GM20431 (cell line): Measurements from ENCODE around the gene FRYL.

ENCODE experiments used
- in situ Hi-C: fragments of 300-500 bp; cut with MseI, MboI; formaldehyde crosslinking; loops from one replicate; pipeline ENCODE4 v1.15.0; 2020; ENCODE audit warnings: low sequenced_read_pairs; ENCODE audit not compliant: unreplicated experiment

Gene FRYL

GRCh38 chr4:48635310-48635709, 144.8 kb downstream of the FRYL start:
- in situ Hi-C loops, result no loop called here

GRCh38 chr4:48634688-48635308, 145.3 kb downstream of the FRYL start:
- in situ Hi-C loops, result no loop called here

GRCh38 chr4:48633657-48634056, 146.4 kb downstream of the FRYL start:
- in situ Hi-C loops, result no loop called here

GRCh38 chr4:48629458-48629857, 150.6 kb downstream of the FRYL start:
- in situ Hi-C loops, result no loop called here

GRCh38 chr4:48623182-48623780, 156.8 kb downstream of the FRYL start:
- in situ Hi-C loops, result no loop called here

- in situ Hi-C loops, result no loop called here
These were observed 159.2 kb downstream of the FRYL start for GRCh38 chr4:48620831-48621230.

- in situ Hi-C loops, result no loop called here
These were observed 160.0 kb downstream of the FRYL start for GRCh38 chr4:48620093-48620492.

GRCh38 chr4:48604527-48604926, 175.6 kb downstream of the FRYL start:
- in situ Hi-C loops, result no loop called here

- in situ Hi-C loops, result no loop called here
These were observed 176.0 kb downstream of the FRYL start for GRCh38 chr4:48604041-48604440.

GRCh38 chr4:48603366-48604003, 176.6 kb downstream of the FRYL start:
- in situ Hi-C loops, result no loop called here

- in situ Hi-C loops, result no loop called here
These were observed 177.3 kb downstream of the FRYL start for GRCh38 chr4:48602763-48603162.

GRCh38 chr4:48602222-48602621, 177.9 kb downstream of the FRYL start:
- in situ Hi-C loops, result no loop called here

- in situ Hi-C loops, result no loop called here
These were observed 183.7 kb downstream of the FRYL start for GRCh38 chr4:48596336-48596735.

GRCh38 chr4:48594180-48594579, 185.9 kb downstream of the FRYL start:
- in situ Hi-C loops, result no loop called here

- in situ Hi-C loops, result no loop called here
These were observed 188.7 kb downstream of the FRYL start for GRCh38 chr4:48591372-48591771.

GRCh38 chr4:48590884-48591283, 189.2 kb downstream of the FRYL start:
- in situ Hi-C loops, result no loop called here

- in situ Hi-C loops, result no loop called here
These were observed 191.0 kb downstream of the FRYL start for GRCh38 chr4:48589098-48589445.

GRCh38 chr4:48588230-48589097, 191.6 kb downstream of the FRYL start:
- in situ Hi-C loops, result no loop called here

- in situ Hi-C loops, result no loop called here
These were observed 194.7 kb downstream of the FRYL start for GRCh38 chr4:48585401-48585800.

- in situ Hi-C loops, result no loop called here
These were observed 201.7 kb downstream of the FRYL start for GRCh38 chr4:48578132-48578968.
